Measurements from ENCODE around the gene ORMDL1.

ORMDL1 gene, protein sequence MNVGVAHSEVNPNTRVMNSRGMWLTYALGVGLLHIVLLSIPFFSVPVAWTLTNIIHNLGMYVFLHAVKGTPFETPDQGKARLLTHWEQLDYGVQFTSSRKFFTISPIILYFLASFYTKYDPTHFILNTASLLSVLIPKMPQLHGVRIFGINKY

DNA sequence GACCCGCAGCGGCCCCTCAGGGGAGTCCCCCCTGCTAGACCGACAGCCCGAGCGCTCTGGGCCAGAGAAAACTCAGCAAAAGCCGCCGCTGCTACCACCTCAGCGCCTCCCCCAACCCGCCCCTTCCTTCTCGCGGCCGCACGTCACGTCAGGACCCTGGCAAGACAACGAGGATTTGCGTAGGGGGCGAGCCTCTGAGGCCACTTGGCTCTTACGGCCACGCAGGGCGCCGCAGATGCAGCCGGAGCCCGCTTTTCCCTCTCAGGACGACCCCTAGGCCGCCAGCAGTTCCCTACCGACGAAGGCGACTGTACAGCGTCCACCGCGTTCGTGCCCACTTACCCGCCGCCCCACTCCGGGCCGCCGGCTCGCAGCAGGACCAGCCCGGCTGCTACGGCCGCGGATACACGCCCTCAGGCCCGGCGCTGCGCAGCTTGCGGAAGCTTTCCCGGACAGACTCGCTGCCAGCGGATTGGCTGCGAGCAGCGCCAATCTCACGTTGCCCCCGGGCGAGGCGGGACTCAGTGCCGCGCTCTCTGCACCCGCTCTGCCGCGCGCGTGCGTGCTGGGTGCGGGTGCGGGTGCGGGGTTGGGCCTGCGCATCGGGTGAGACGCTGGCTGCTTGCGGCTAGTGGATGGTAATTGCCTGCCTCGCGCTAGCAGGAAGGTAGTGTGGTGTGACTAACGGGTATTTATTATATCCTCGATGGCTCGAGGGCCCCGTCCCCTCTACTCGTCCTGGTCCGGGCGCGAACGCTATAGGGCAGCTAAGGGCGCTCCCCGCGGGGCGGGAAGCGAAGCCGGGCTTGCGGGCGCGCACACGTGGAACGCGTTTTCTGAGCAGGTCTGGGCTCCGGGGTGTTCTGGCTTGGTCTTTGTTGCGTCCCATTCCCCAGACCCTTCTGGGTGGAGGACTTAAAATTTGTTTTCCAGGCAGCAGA is at the start of gene ORMDL1, which contains the start of gene PMS1:
TSS of gene ORMDL1 (minus strand) at position 413 of the 941 bp plus-strand sequence. CDS start 1,744 bp downstream, outside the sequence.
TSS of gene PMS1 (plus strand) at position 524 of the 941 bp plus-strand sequence. CDS start 7,360 bp downstream, outside the sequence.
- TF ChIP-seq, protein P1, sequence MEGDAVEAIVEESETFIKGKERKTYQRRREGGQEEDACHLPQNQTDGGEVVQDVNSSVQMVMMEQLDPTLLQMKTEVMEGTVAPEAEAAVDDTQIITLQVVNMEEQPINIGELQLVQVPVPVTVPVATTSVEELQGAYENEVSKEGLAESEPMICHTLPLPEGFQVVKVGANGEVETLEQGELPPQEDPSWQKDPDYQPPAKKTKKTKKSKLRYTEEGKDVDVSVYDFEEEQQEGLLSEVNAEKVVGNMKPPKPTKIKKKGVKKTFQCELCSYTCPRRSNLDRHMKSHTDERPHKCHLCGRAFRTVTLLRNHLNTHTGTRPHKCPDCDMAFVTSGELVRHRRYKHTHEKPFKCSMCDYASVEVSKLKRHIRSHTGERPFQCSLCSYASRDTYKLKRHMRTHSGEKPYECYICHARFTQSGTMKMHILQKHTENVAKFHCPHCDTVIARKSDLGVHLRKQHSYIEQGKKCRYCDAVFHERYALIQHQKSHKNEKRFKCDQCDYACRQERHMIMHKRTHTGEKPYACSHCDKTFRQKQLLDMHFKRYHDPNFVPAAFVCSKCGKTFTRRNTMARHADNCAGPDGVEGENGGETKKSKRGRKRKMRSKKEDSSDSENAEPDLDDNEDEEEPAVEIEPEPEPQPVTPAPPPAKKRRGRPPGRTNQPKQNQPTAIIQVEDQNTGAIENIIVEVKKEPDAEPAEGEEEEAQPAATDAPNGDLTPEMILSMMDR (IDR thresholded peaks at IDR 0.05; ENCODE audit: low read depth, low read length), result no peak
- DNase-seq (ENCODE audit: low read depth, low spot score), result peak; percentile 97
- peak within 1 kb of the TSS; percentile 63 for H3K4me3 ChIP-seq (ENCODE audit: low read depth, low read length)
- in situ Hi-C loops (cut with HindIII; ENCODE audit: low sequenced_read_pairs), result no loop called here

DNA sequence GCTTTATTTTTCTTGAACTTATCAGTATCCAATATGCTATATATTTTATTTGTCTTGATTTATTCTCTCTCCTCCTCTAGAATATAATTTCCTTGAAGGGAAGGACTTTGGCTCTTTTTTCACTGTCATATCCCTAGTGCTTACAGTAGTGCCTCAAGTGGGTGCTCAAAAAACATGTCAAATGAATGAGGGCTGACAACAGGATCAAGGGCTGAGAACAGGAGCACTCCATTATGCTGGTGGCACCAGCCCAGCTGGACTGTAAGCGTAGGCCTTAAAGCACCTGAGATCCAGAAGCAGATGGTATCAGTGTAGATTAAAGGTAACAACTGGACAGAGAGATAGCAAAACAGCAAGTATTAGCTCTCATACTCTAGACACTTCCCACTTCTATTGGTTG is 46.4 kb upstream of the ORMDL1 start:
- in situ Hi-C loops (cut with HindIII; ENCODE audit: low sequenced_read_pairs), result no loop called here
- H3K4me3 ChIP-seq (ENCODE audit: low read depth, low read length), result no peak overlapping the region
- TF ChIP-seq, protein P1 (IDR thresholded peaks at IDR 0.05; ENCODE audit: low read depth, low read length), result no peak
- no peak for DNase-seq (ENCODE audit: low read depth, low spot score)

DNA sequence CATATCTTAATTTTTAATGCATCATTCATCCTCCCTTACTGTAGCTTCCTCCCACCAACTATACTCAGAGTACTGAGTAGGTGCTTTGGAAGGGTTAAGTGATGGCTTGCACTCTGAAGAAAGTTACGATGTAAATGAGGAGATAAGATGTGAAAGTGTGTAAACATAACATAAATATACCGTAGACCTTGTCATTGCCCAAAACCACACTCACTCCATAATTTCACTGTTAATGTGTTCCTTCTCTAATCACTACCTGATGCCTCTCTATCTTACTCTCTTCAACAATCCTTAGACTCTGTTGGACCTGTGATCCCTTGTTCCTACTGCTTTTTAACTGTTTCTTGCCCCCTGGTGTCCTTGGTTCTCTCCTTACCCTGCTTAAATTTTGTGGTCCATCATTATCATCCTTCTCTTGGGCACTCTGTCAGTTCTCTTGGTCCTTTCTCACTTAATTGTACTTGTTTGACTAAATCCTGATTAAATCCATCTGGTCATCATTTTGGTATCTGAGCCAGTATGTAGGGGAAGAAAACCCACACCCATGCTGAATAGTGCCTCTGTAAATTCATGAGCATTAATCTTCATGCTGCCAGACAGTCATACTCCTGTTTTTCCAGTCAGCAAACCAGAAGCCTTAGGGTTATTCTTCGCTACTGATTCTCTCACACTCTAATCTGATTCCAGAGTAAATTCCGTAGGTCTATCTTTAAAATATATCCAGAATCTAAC is 45.1 kb upstream of the ORMDL1 start:
- H3K4me3 ChIP-seq (ENCODE audit: low read depth, low read length), result no peak overlapping the region
- TF ChIP-seq, protein P1 (IDR thresholded peaks at IDR 0.05; ENCODE audit: low read depth, low read length), result no peak
- no peak for DNase-seq (ENCODE audit: low read depth, low spot score)
- in situ Hi-C loops (cut with HindIII; ENCODE audit: low sequenced_read_pairs), result no loop called here

DNA sequence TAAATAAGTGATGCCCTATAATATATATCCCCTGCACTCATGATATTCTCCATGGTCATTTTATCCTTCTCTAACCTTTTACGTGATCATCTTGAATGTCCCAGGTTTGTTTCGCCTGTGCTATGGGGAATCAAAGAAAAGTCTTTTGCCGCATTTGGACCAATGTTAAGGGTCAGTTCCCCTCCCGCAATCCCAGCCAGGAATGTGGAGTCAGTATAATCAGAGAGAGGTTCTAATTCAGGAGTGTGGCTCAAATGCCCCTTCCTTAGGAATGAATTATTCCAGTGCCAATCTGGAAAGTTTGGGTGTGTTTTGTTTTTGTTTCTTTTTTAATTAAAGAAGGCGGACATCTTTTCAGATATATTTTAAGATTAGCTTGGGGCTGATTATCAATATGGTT is 41.9 kb upstream of the ORMDL1 start:
- DNase-seq (ENCODE audit: low read depth, low spot score), result no peak
- TF ChIP-seq, protein P1 (IDR thresholded peaks at IDR 0.05; ENCODE audit: low read depth, low read length), result no peak
- in situ Hi-C loops (cut with HindIII; ENCODE audit: low sequenced_read_pairs), result no loop called here
- H3K4me3 ChIP-seq (ENCODE audit: low read depth, low read length), result no peak overlapping the region

DNA sequence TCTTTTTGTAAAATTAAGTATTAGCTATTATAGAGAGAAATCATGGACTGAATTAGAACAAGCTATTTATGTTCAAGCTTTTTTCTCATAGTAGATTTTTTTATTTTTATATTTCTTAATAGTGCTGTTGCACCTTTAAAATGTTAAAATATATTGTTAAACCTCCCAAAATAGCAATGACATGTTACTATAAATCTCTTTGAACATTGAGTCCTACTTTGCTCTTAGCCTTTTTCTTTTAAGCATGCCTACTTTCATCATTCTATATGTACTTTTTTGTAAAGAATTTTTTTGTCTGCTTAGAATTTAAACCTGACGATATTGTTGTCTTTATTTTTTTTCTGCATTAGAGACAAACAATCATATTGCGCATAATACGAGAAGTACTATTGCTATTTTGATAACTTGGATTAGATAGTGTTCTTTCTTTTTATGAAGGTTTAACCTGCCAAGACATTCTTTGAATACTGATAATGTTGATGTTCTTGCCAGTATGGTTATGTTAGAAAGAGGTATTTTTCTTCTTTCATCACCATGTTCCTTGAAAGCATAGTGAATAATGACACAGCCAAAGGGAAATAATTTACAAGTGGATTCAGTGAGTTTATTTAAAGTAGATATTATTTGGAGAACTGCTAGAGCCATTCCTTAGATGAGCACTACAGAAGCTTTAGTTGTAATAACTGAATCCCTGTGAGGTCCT is 40.7 kb upstream of the ORMDL1 start:
- in situ Hi-C loops (cut with HindIII; ENCODE audit: low sequenced_read_pairs), result no loop called here

More for the DNA sequence above, 40.7 kb upstream of the ORMDL1 start:
- TF ChIP-seq, protein P1 (IDR thresholded peaks at IDR 0.05; ENCODE audit: low read depth, low read length), result no peak
- no peak overlapping the region for H3K4me3 ChIP-seq (ENCODE audit: low read depth, low read length)
- no peak for DNase-seq (ENCODE audit: low read depth, low spot score)
